ENCODE results near the gene TIMP2.

DNA sequence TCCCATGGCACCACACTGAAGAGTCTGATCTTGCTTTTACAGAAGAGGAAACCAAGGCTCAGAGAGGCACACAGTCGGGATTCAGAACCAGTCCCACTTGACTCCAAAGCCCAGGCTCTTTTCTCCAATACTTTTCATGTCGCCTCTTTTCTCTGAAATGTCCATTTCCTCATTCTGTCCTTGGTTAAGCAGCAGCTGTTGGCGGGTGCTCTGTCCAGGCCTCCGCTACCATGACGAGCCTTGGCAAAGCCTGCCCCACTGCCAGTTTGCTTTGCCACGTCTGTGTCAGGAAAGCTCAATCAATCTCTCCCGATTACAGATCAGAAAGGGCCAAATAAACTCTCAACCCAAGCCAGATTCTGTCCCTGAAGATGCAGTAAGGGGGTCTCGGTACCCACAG lies 13.1 kb downstream of the TIMP2 start:
- TF ChIP-seq, protein P1, sequence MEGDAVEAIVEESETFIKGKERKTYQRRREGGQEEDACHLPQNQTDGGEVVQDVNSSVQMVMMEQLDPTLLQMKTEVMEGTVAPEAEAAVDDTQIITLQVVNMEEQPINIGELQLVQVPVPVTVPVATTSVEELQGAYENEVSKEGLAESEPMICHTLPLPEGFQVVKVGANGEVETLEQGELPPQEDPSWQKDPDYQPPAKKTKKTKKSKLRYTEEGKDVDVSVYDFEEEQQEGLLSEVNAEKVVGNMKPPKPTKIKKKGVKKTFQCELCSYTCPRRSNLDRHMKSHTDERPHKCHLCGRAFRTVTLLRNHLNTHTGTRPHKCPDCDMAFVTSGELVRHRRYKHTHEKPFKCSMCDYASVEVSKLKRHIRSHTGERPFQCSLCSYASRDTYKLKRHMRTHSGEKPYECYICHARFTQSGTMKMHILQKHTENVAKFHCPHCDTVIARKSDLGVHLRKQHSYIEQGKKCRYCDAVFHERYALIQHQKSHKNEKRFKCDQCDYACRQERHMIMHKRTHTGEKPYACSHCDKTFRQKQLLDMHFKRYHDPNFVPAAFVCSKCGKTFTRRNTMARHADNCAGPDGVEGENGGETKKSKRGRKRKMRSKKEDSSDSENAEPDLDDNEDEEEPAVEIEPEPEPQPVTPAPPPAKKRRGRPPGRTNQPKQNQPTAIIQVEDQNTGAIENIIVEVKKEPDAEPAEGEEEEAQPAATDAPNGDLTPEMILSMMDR (IDR thresholded peaks at IDR 0.05; ENCODE audit: low read depth, low read length), result no peak
- no peak for TF ChIP-seq EZH2phosphoT487 (IDR thresholded peaks at IDR 0.05; ENCODE audit: low read depth)

Measured in OCI-LY3 (cell line).